OCI-LY7 (cell line): ENCODE data around the gene B4GAT1. TPM values are rescaled to one million over a fixed set of nuclear protein-coding genes. Genes with fewer than 3 reads are reported as not detected.
"Not testable (repeated sequence)": the region's sequence is repeated elsewhere in the genome, so short reads cannot be mapped to it uniquely, and the experiment has no call there.

Source experiments
- BruUV-seq: library from RNA; stranded (reverse); fragments of 400-500 nt; replicated peaks from 2 replicates; lab custom pipeline; 2021; lab: Mats Ljungman, UMichigan
- CTCF ChIA-PET: fragments of 300-600 bp; sonication (Branson Sonifier 250); formaldehyde crosslinking; loops from one replicate; lab custom pipeline; 2022; ENCODE audit warnings: antibody characterized with exemption; ENCODE audit not compliant: unreplicated experiment; lab: Charles Lee
- POLR2A ChIA-PET: fragments of 300-600 bp; sonication (Branson Sonifier 250); formaldehyde crosslinking; loops from one replicate; lab custom pipeline; 2022; ENCODE audit warnings: antibody characterized with exemption; lab: Charles Lee
- DNase-seq: peaks from one replicate; pipeline ENCODE4 v3.0.0-alpha.2; 2015; ENCODE audit warnings: low spot score
- H2AFZ ChIP-seq: fragments of 200-600 bp; sonication (generic), shearing (Covaris generic); 2 replicates; pipeline ENCODE4 v1.6.1; 2014; ENCODE audit warnings: mild to moderate bottlenecking, antibody characterized with exemption, low read length, moderate library complexity
- H3K27ac ChIP-seq: fragments of 200-600 bp; sonication (generic); 2 replicates; pipeline ENCODE4 v1.5.1; 2014; ENCODE audit warnings: mixed run types, low read depth, mild to moderate bottlenecking, moderate library complexity, low read length, inconsistent platforms; ENCODE audit not compliant: poor library complexity, severe bottlenecking
- H3K36me3 ChIP-seq: fragments of 200-600 bp; sonication (generic); 2 replicates; pipeline ENCODE4 v1.6.1; 2014; ENCODE audit warnings: mild to moderate bottlenecking, antibody characterized with exemption, low read length, moderate library complexity, mixed read lengths; ENCODE audit not compliant: insufficient read depth
- H3K4me1 ChIP-seq: fragments of 200-600 bp; sonication (generic); 2 replicates; pipeline ENCODE4 v1.5.1; 2014; ENCODE audit warnings: mild to moderate bottlenecking, low read length; ENCODE audit not compliant: insufficient read depth, poor library complexity, severe bottlenecking
- H3K4me2 ChIP-seq: fragments of 200-600 bp; sonication (generic); 2 replicates; pipeline ENCODE4 v1.6.1; 2014; ENCODE audit warnings: mild to moderate bottlenecking, low read length
- H3K4me3 ChIP-seq: fragments of 200-600 bp; sonication (generic); 2 replicates; pipeline ENCODE4 v1.5.1; 2014; ENCODE audit warnings: mild to moderate bottlenecking, low read depth, low read length; ENCODE audit not compliant: poor library complexity, severe bottlenecking
- H3K79me2 ChIP-seq: fragments of 200-600 bp; sonication (generic); 2 replicates; pipeline ENCODE4 v1.6.1; 2016; ENCODE audit warnings: low read depth, mild to moderate bottlenecking, low read length, moderate library complexity, mixed read lengths; ENCODE audit not compliant: insufficient read depth
- H3K9me2 ChIP-seq: fragments of 200-600 bp; sonication (generic); 2 replicates; pipeline ENCODE4 v1.6.1; 2016; ENCODE audit warnings: mild to moderate bottlenecking, low read length, mixed read lengths; ENCODE audit not compliant: insufficient read depth
- H3K9me3 ChIP-seq: fragments of 200-600 bp; sonication (generic); 2 replicates; pipeline ENCODE4 v1.6.1; 2014; ENCODE audit warnings: mild to moderate bottlenecking, mixed run types, low read length, mixed read lengths
- H4K20me1 ChIP-seq: fragments of 200-600 bp; sonication (generic); 2 replicates; pipeline ENCODE4 v1.6.1; 2014; ENCODE audit warnings: mild to moderate bottlenecking, antibody characterized with exemption, low read length, moderate library complexity, mixed read lengths; ENCODE audit not compliant: insufficient read depth
- EZH2phosphoT487 ChIP-seq: fragments of 200-600 bp; sonication (generic); IDR thresholded peaks from 2 replicates; pipeline ENCODE4 v1.6.1; 2018; ENCODE audit warnings: low read depth, borderline replicate concordance, mild to moderate bottlenecking, mixed run types, antibody characterized with exemption, low read length, moderate library complexity, mixed read lengths
- intact Hi-C: fragments of 100-400 bp; cut with micrococcal nuclease; formaldehyde crosslinking; loops from one replicate; pipeline ENCODE4 v1.10.0; 2022; ENCODE audit not compliant: unreplicated experiment
- total RNA-seq, 2 experiments: library from RNA; depleted of rRNA in 1 of 2; stranded (reverse); fragments of >200 nt in 1 of 2; shearing (Covaris generic) in 1 of 2; gene quantifications; 2 replicates each; pipeline ENCODE4 v1.2.3, GENCODE V29; 2014 to 2022
- TF ChIP-seq, protein P1 (sequence below): fragments of 200-600 bp; sonication (generic); conservative IDR thresholded peaks from 2 replicates; pipeline ENCODE4 v1.5.1; 2014; ENCODE audit warnings: mild to moderate bottlenecking, antibody characterized with exemption, low read length, moderate library complexity, mixed read lengths

Gene B4GAT1
- total RNA-seq, 2 experiments from 2014 or later: 9.8 to 11.7 TPM

DNA sequence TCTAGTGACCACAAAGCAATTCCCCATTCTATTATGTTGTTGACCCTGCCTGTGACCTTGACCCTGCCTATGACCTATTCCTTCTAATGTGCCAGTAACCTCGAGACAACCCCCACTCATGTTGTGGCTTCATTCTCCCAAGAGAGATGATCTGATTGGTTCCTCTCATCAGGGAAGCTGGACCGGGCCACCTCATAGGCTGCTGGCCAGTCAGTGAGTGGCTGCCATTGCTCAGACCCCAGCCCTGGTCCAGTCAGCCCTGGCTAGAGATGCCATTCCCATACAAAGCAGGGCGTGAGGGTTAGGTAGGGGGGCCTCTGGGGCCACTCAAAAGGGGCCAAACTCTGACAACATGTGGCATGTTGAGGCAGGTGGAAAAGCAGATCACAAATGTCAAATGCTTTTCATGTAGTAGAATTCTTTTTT, 12.2 kb upstream of the B4GAT1 start:
- POLR2A ChIA-PET: no interaction called here
- no TSS peak for BruUV-seq
- no peak for DNase-seq
- no peak overlapping the region for H3K27ac ChIP-seq
- no peaks in the 10 kb centered on the region for H3K9me3 ChIP-seq
- H3K36me3 ChIP-seq: peaks cover 40% of the 10 kb centered on the region
- CTCF ChIA-PET: no interaction called here
- TF ChIP-seq EZH2phosphoT487: no peak
- TF ChIP-seq, protein P1, sequence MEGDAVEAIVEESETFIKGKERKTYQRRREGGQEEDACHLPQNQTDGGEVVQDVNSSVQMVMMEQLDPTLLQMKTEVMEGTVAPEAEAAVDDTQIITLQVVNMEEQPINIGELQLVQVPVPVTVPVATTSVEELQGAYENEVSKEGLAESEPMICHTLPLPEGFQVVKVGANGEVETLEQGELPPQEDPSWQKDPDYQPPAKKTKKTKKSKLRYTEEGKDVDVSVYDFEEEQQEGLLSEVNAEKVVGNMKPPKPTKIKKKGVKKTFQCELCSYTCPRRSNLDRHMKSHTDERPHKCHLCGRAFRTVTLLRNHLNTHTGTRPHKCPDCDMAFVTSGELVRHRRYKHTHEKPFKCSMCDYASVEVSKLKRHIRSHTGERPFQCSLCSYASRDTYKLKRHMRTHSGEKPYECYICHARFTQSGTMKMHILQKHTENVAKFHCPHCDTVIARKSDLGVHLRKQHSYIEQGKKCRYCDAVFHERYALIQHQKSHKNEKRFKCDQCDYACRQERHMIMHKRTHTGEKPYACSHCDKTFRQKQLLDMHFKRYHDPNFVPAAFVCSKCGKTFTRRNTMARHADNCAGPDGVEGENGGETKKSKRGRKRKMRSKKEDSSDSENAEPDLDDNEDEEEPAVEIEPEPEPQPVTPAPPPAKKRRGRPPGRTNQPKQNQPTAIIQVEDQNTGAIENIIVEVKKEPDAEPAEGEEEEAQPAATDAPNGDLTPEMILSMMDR: no peak
- no peak overlapping the region for H2AFZ ChIP-seq
- no peaks in the 10 kb centered on the region for H4K20me1 ChIP-seq
- no peak overlapping the region for H3K4me2 ChIP-seq
- no peaks in the 10 kb centered on the region for H3K79me2 ChIP-seq
- no peaks in the 10 kb centered on the region for H3K9me2 ChIP-seq
- intact Hi-C loops: no loop called here
- H3K4me3 ChIP-seq: no peak overlapping the region
- no peaks in the 10 kb centered on the region for H3K4me1 ChIP-seq

DNA sequence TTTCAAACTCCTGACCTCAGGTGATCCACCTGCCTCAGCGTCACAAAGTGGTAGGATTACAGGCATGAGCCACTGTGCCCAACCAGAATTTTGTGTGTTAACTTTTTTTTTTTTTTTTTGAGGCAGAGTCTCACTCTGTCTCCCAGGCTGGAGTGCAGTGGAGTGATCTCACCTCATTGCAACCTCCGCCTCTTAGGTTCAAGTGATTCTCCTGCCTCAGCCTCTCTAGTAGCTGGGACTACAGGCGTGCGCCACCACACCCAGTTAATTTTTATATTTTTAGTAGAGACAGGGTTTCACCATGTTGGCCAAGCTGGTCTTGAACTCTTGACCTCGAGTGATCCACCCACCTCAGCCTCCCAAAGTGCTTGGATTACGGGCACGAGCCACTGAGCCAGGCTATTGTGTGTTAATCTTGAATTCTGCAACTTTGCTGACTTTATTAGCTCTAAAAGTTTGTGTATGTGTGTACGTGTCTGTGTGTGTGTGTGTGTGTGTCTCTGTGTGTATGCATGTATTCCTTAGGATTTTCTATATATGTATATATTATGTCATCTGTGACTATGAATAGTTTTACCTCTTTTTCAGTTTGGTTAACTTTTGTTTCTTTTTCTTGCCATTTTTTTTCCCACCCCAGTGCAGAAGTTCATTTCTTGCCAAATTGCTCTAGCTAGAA, 3.3 kb upstream of the B4GAT1 start:
- H3K36me3 ChIP-seq, intact Hi-C loops, CTCF ChIA-PET, DNase-seq, H3K9me3 ChIP-seq, H4K20me1 ChIP-seq, H3K9me2 ChIP-seq, H2AFZ ChIP-seq, H3K4me3 ChIP-seq, H3K27ac ChIP-seq, H3K79me2 ChIP-seq, BruUV-seq, H3K4me2 ChIP-seq: not testable (repeated sequence)
- POLR2A ChIA-PET: interaction anchor here (0.7 to 1.1 kb wide), 2 partner anchors 20 to 864 kb away, joined by 3 to 4 read pairs; no protein-coding TSS in a partner anchor
- peaks cover 22% of the 10 kb centered on the region for H3K4me1 ChIP-seq

DNA sequence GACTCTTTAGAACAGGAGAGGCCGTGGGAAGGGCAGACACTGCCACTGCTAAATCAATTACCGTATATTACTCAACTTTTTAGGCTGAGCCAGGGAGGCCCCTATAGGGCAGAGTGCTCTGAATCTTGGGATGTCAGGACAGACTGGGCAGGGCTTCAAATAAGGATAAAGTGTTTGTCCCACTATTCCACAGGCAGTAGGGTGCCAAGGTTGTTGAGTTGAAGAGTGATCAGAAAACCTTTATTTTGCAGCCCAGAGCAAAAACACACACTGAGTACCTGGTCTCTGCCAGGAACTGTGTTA, 1.6 kb upstream of the B4GAT1 start:
- CTCF ChIA-PET: no interaction called here

More for the DNA sequence above, 1.6 kb upstream of the B4GAT1 start:
- Histone ChIP-seq H3K4me2 (peak overlapping the region; percentile 42), H3K36me3 (peaks cover 4% of the 10 kb centered on the region; the same call in 1 of the 2 replicates), H3K4me3 (no peak overlapping the region), H3K27ac (no peak overlapping the region), H3K9me2 (no peaks in the 10 kb centered on the region), H3K79me2 (peaks cover 7% of the 10 kb centered on the region), H3K4me1 (peaks cover 30% of the 10 kb centered on the region), H2AFZ (no peak overlapping the region), H3K9me3 (no peaks in the 10 kb centered on the region), H4K20me1 (peaks cover 4% of the 10 kb centered on the region; the same call in 1 of the 2 replicates)
- BruUV-seq: no TSS peak
- intact Hi-C loops: loop anchor here (5.0 kb wide), 1 partner anchor 37 kb away; no protein-coding TSS in a partner anchor
- no peak for DNase-seq
- TF ChIP-seq, protein P1: no peak
- TF ChIP-seq EZH2phosphoT487: no peak
- POLR2A ChIA-PET: no interaction called here
